A204.1 (cell line): Measurements from ENCODE around the gene ZC3H12C.

ENCODE experiments used
- FAIRE-seq: peaks from 2 replicates; lab custom pipeline; 2012; peaks lifted over from hg19 to GRCh38; lab: Jason Lieb, UNC

The ZC3H12C gene

DNA sequence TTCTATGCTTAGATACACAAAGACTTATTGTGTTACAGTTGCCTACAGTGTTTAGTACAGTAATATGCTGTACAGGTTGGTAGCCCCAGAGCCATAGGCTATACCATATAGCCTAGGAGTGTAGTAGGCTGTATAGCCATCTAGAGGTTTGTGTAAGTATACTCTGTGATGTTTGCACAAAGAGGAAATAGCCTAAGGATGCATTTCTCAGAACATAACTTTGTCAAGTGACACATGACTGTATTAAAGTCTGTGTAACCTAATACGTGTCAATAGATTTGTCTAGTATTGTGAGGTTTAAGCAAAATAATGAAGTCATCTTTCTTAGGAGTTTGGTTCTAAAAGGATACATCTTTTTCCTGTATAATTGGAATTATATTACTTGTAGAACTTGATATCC, 5.5 kb downstream of the ZC3H12C start:
- FAIRE-seq: no peak

GRCh38 chr11:110100476-110101240, 7.5 kb downstream of the ZC3H12C start:
- no peak for FAIRE-seq

DNA sequence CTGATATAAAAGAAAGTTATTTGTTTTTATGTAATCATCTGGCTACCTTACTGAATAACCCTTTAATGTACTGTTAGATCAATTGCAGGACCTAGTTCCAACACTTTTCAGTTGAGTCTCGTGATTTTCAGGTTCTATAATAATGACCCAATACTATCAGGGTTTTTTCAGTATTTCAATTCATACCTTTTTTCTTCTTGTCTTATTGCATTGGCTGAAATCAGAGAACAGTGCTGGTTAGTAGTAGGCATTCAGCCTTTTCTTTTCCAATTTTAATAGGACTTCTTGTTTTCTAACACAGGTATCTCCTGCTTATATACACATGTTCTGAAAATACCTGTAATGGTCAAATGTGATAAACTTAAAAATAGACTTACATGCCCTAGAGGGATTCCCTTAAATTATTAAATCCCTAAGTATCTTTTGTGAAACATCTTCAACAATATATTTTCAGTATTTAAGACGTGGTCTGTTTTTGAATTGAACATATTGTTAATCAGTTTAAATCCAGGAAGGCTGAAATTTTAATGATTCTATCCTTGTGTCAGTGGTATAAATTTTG, 13.6 kb downstream of the ZC3H12C start:
- no peak for FAIRE-seq

- no peak for FAIRE-seq
Observed at GRCh38 chr11:110110854-110111253, 17.7 kb downstream of the ZC3H12C start.

DNA sequence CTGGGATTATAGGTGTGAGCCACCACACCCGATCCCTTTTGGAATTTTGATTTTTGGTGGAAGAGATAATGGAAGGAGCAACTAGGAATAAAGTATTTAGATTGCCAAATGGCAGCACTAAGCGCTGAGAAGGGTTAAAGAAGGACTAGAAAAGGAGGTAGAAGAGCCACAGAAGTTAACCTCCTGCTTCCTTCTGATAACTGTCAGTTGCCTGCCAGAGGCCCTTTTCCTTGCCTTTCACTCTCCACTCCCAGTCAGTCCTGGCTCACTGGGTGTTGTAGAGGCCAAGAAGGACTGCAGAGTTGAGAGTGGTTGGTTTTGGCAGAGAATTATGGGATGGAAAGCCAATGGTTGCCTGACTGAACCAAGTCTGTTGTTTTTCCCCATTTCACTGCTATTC, 19.3 kb downstream of the ZC3H12C start:
- FAIRE-seq: no peak

- no peak for FAIRE-seq
Observed at GRCh38 chr11:110113505-110113904, 20.3 kb downstream of the ZC3H12C start.

- no peak for FAIRE-seq
Observed at GRCh38 chr11:110113973-110114372, 20.8 kb downstream of the ZC3H12C start.

GRCh38 chr11:110119317-110119716, 26.1 kb downstream of the ZC3H12C start:
- FAIRE-seq: no peak

GRCh38 chr11:110121204-110121603, 28.0 kb downstream of the ZC3H12C start:
- no peak for FAIRE-seq

- no peak for FAIRE-seq
Observed at GRCh38 chr11:110123003-110123402, 29.8 kb downstream of the ZC3H12C start.

GRCh38 chr11:110124605-110125004, 31.4 kb downstream of the ZC3H12C start:
- no peak for FAIRE-seq

- no peak for FAIRE-seq
Observed at GRCh38 chr11:110125632-110126031, 32.4 kb downstream of the ZC3H12C start.

DNA sequence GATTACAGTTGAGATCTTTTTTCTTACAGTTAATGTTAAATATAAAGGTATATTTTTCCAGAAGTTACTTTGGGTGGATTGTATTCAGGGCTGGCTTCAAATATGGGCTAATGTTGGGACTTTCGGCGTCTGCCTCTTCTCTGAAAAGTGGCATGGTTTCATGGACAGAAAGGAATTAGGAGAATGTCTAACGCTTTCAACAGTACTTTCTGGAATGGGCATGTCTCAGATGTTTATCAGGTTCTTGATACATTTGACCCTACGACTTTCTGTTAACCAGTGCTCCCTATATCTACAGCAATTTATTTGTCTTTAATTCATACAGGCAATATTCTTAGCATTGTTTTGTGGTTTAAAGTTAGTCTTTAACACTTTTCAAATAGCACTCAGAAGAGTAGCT, 33.7 kb downstream of the ZC3H12C start:
- FAIRE-seq: no peak

DNA sequence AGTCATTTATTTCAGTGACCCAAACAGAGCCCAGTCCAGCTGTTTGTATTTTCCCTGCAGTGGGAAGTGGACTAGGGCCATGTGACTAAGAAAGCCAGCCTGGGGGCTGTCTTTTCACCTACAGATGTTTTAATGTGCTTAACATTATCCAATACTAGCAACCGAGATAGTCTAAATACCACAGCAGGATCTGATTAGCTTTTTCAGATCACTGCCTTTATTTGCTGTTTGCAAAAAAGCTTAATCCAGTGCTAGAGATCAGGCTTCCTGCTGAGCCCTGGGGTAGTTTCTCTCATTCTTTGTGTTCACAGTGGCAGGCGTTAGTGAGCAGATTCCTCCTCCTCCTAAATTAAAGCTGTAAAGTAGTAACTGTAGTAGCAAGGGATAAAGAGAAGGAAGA, 35.0 kb downstream of the ZC3H12C start:
- FAIRE-seq: no peak

DNA sequence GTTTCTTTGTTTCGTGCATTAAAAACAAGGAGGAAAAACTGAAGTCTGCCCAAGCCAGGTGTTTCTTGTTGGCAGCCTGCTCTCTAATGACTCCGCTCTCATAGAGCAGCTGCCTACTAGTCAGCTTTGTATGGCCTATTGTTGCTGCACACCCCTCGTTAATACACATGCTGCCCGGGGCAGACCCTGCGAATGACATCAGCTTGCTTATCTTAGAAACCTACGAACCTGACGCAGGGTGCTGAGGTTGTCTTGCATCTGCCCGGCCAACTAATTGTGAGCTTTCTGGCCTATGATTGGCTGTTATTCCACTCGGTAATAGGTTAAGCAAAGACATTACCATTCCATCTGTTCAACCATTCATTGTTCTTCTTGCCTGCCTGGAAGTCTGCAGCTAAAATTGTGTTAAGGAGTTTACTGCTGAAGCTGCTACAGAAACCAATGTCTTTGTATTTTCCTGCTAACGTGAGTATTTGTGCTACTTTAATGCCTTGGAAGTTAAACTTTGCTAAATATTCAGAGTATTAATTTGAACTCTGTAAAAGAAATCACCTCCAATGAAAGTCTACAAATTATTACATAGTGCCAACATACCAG, 37.5 kb downstream of the ZC3H12C start:
- FAIRE-seq: no peak

- FAIRE-seq: no peak
Observed at GRCh38 chr11:110131386-110132123, 38.4 kb downstream of the ZC3H12C start.

DNA sequence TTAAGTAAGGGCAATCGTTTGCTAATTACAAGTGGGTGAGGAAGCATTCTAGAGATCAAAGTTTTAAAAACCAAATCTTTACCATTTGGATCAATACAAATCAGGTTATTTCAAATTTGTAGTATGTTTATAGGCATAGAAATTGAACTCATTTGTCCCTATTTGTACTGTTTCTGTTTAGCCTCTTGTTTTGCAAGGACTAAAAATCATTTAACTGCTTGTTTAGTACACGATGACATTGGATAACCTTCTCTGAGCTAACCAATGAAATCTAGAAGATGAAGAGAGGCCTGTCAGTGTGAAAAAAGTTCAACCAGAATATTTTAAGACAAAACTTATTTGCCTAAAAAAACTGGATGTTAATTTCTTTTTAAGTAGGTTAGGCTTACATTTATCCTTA, 40.0 kb downstream of the ZC3H12C start:
- no peak for FAIRE-seq

GRCh38 chr11:110134110-110134509, 40.9 kb downstream of the ZC3H12C start:
- no peak for FAIRE-seq

- no peak for FAIRE-seq
Observed at GRCh38 chr11:110141812-110142211, 48.6 kb downstream of the ZC3H12C start.

GRCh38 chr11:110147962-110148709, 54.9 kb downstream of the ZC3H12C start:
- no peak for FAIRE-seq

GRCh38 chr11:110148775-110149744, 55.9 kb downstream of the ZC3H12C start:
- FAIRE-seq: no peak
